ENCODE results near the gene CIROP.

DNA sequence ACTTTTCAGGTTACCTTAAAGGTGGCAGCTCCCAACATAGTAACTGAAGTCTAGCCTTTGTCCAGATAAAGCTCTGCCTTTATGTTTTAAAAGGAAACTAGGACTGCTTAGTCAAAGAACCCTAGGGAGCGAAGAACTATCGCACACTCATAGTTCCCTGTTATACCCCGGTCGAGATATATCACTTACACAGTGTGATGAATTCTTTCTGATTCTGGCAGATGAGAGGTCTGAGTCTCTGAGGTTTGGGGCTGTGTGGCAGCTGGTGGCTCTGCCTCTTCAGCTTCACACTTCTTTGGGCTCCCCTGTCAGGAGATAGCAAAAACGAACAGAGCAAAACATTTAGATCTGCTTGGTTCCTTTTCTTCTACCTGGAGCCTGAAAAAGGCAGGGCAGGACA lies 26.8 kb downstream of the CIROP start:
- TF ChIP-seq, protein P1, sequence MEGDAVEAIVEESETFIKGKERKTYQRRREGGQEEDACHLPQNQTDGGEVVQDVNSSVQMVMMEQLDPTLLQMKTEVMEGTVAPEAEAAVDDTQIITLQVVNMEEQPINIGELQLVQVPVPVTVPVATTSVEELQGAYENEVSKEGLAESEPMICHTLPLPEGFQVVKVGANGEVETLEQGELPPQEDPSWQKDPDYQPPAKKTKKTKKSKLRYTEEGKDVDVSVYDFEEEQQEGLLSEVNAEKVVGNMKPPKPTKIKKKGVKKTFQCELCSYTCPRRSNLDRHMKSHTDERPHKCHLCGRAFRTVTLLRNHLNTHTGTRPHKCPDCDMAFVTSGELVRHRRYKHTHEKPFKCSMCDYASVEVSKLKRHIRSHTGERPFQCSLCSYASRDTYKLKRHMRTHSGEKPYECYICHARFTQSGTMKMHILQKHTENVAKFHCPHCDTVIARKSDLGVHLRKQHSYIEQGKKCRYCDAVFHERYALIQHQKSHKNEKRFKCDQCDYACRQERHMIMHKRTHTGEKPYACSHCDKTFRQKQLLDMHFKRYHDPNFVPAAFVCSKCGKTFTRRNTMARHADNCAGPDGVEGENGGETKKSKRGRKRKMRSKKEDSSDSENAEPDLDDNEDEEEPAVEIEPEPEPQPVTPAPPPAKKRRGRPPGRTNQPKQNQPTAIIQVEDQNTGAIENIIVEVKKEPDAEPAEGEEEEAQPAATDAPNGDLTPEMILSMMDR (IDR thresholded peaks at IDR 0.05; ENCODE audit: insufficient read depth, low read length, poor library complexity, severe bottlenecking) = no peak
- TF ChIP-seq EZH2phosphoT487 (conservative IDR thresholded peaks at IDR 0.05; ENCODE audit: low read length) = no peak

All from SU-DHL-6 (cell line).